ENCODE measurements around the gene HOXC11. TPM values are rescaled to one million over a fixed set of nuclear protein-coding genes. Genes with fewer than 3 reads are reported as not detected.
A peak's percentile ranks its signal among the peaks of the same experiment; 100 is the strongest.

Gene HOXC11
- total RNA-seq, 1 experiment from 2014 or later: not detected

DNA sequence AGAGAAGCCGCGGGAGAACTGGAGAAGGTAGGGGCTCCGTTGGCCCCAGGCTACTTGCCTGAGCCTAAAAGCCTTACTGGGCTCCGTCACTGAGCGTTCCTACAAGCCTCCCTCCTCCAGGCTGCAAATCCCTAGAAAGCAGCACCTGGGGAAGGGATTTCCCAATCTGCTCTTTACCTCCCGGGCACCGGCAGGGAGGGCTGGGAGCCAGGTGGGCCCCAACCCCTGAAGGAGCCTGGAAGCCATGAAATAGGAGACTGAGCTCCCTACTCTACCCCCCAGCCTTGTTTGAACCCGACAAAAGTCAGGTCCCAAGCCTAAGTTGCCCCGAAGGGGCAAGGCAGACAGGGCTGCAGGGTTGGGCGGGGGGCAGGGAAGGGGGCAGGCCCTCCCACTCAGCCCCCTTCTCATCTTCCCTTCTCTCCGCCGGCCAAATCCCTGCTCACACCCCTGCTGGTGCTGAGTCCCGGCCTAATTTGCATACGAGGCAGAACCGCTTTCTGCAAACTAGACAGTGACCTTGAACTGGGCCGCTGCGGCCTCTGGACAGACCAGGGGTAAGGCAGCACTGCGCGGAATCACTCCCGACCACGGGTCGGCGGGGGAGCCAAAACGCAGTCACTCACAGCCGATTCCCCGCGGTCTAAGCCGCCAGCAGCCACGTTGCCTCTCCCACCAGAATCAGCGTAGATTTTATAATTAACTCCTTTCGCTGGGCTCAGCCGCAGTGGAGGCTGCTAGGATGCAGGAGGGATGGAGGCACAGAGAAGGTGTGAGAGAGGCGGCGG is 21.9 kb upstream of the HOXC11 start:
- H3K36me3 ChIP-seq (replicated peaks; ENCODE audit: control insufficient read depth, insufficient read depth, low read length): no peaks in the 10 kb centered on the region
- no peak overlapping the region for H3K4me3 ChIP-seq (ENCODE audit: insufficient read depth, low read depth, low read length)
- peak; percentile 65 for DNase-seq
- peaks cover 100% of the 10 kb centered on the region for H3K27me3 ChIP-seq (ENCODE audit: control insufficient read depth, insufficient read depth, low read length)

- peak; percentile 80 for DNase-seq
- Histone ChIP-seq H3K27me3 (ENCODE audit: control insufficient read depth, insufficient read depth, low read length) (peaks cover 100% of the 10 kb centered on the region), H3K4me3 (ENCODE audit: insufficient read depth, low read depth, low read length) (no peak overlapping the region), H3K36me3 (replicated peaks; ENCODE audit: control insufficient read depth, insufficient read depth, low read length) (no peaks in the 10 kb centered on the region)
Observed at GRCh38 chr12:53951577-53952334, 21.2 kb upstream of the HOXC11 start.

- Histone ChIP-seq H3K36me3 (replicated peaks; ENCODE audit: control insufficient read depth, insufficient read depth, low read length) (no peaks in the 10 kb centered on the region), H3K27me3 (ENCODE audit: control insufficient read depth, insufficient read depth, low read length) (peaks cover 100% of the 10 kb centered on the region), H3K4me3 (ENCODE audit: insufficient read depth, low read depth, low read length) (no peak overlapping the region)
- DNase-seq: peak; percentile 82
Observed at GRCh38 chr12:53952335-53952694, 20.6 kb upstream of the HOXC11 start.

- peak; percentile 83 for DNase-seq
- no peak overlapping the region for H3K4me3 ChIP-seq (ENCODE audit: insufficient read depth, low read depth, low read length)
- H3K27me3 ChIP-seq (ENCODE audit: control insufficient read depth, insufficient read depth, low read length): peaks cover 100% of the 10 kb centered on the region
- no peaks in the 10 kb centered on the region for H3K36me3 ChIP-seq (replicated peaks; ENCODE audit: control insufficient read depth, insufficient read depth, low read length)
Observed at GRCh38 chr12:53952871-53953734, 19.8 kb upstream of the HOXC11 start.

GRCh38 chr12:53953831-53954693 is 18.9 kb upstream of the HOXC11 start:
- Histone ChIP-seq H3K4me3 (ENCODE audit: insufficient read depth, low read depth, low read length) (no peak overlapping the region), H3K36me3 (replicated peaks; ENCODE audit: control insufficient read depth, insufficient read depth, low read length) (no peaks in the 10 kb centered on the region), H3K27me3 (ENCODE audit: control insufficient read depth, insufficient read depth, low read length) (peaks cover 100% of the 10 kb centered on the region)
- no peak for DNase-seq

DNA sequence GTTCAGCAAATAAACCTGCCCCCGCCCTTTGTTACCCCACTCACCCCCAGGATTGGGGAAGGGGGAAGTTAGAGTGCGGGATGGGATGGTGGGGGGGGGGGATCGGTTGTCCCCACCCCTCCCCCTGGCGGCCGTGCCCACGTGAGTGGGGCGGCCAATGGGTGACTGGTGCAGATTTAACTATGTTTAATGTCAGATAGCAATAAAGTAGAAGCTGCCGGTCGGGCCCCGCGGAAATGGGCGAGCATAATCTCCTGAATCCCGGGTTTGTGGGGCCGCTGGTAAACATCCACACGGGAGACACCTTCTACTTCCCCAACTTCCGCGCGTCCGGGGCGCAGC is 18.3 kb upstream of the HOXC11 start, which contains the start of gene HOXC12:
Gene HOXC12, plus strand, starts transcription at position 210 of the 342 bp plus-strand sequence. Its CDS starts 27 bp downstream, at position 237.
- Histone ChIP-seq H3K27me3 (ENCODE audit: control insufficient read depth, insufficient read depth, low read length) (peaks cover 100% of the 10 kb centered on the region), H3K4me3 (ENCODE audit: insufficient read depth, low read depth, low read length) (no peak within 1 kb of the TSS), H3K36me3 (replicated peaks; ENCODE audit: control insufficient read depth, insufficient read depth, low read length) (no peaks in the 10 kb centered on the region)
- peak; percentile 77 for DNase-seq

DNA sequence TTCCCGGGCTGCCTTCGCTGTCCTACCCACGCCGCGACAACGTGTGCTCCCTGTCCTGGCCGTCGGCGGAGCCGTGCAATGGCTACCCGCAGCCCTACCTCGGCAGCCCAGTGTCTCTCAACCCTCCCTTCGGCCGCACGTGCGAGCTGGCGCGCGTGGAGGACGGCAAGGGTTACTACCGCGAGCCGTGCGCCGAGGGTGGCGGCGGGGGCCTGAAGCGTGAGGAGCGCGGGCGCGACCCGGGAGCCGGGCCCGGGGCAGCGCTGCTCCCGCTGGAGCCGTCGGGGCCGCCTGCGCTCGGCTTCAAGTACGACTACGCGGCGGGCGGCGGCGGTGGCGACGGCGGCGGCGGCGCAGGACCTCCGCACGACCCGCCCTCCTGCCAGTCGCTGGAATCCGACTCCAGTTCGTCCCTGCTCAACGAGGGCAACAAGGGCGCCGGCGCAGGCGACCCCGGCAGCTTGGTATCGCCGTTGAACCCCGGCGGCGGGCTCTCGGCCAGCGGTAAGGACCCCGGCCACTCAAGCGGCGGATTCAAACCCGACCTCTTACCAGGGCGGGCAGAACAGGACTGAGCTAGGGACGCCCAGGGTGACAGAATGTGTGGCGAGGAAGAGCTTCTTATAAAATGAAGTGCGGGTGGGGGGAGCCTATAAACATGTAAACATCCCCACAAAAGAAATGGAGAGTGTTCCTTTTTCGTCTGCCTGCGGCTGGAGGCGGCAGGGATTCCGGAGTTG is 17.7 kb upstream of the HOXC11 start:
- DNase-seq: peak; percentile 77
- Histone ChIP-seq H3K4me3 (ENCODE audit: insufficient read depth, low read depth, low read length) (no peak overlapping the region), H3K27me3 (ENCODE audit: control insufficient read depth, insufficient read depth, low read length) (peaks cover 100% of the 10 kb centered on the region), H3K36me3 (replicated peaks; ENCODE audit: control insufficient read depth, insufficient read depth, low read length) (no peaks in the 10 kb centered on the region)

DNA sequence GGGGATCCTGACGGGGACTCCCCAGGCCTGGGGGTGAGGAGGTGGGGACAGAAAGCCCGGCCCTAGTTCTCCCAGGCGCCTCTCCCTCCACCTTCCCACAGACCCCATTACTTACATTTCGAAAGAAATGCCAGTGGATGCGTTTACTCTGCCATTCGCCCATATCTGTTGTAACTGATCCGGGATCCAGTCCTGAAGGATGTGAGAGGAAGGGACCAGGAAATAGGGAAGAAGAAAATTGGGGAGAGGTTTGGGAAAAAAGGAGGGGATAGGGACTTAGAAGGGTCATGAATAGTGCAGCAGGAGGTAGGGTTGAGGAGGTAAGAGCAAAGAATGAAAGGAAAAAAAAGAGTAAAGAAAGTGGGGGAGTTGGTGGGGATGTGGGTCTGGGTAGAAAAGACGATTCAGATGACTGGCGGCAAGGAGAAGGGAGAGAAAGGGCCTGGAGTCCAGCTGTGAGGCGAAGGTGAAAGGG is 17.1 kb upstream of the HOXC11 start:
- Histone ChIP-seq H3K36me3 (replicated peaks; ENCODE audit: control insufficient read depth, insufficient read depth, low read length) (no peaks in the 10 kb centered on the region), H3K27me3 (ENCODE audit: control insufficient read depth, insufficient read depth, low read length) (peaks cover 100% of the 10 kb centered on the region), H3K4me3 (ENCODE audit: insufficient read depth, low read depth, low read length) (no peak overlapping the region)
- DNase-seq: no peak

DNA sequence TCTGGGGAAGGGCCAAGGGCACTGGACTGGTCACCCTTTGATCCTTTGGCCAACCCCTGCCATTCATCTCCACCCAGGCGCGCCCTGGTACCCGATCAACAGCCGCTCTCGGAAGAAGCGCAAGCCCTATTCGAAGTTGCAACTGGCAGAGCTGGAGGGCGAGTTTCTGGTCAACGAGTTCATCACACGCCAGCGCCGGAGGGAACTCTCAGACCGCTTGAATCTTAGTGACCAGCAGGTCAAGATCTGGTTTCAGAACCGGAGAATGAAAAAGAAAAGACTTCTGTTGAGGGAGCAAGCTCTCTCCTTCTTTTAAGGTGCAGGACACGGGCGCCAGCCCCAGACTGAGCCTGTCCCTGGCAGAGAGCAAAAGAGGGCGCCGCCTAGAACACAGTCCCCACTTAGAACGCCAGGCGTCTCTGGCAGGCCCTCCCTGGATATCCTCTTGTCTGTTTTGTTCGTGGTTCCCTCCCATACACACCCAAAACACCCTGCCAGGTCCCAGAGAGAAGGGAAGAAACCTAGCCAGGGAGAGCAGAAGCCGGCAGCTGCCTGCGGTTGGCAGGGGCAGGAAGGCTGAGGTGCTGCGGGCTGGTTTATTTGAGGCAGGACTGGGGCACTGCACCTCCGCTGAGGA is 16.6 kb upstream of the HOXC11 start:
- Histone ChIP-seq H3K27me3 (ENCODE audit: control insufficient read depth, insufficient read depth, low read length) (peaks cover 100% of the 10 kb centered on the region), H3K36me3 (replicated peaks; ENCODE audit: control insufficient read depth, insufficient read depth, low read length) (no peaks in the 10 kb centered on the region), H3K4me3 (ENCODE audit: insufficient read depth, low read depth, low read length) (no peak overlapping the region)
- DNase-seq: no peak

DNA sequence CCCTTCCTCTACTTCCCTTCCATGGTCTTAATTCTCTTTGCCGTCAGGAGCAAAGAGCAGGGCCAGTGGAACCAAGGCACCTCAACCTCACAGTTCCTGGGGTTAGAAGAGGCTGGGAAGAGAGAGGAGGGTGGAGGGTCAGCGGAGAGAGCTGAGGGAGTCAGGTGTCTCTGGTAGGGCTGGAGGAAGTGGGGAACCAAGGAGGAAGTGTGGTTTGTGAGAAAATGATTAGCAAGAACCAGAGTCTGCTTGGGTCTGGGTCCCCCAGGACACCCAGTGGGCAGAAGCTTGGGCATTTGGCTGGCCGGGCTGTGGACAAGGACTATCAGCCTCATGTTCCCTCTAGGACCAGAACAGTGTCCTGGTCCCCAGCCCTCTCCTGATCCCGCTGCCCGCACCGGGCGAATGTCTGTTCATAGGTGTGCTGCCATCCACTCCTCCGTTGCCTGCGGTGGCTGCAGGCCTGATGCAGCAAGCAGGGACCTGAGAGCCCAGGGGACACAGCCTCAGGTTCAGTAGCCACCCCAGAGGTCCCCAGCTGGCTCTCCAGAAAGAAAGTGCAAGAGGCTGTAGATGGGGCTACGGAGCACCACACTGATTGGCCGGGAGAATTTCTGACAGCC is 15.9 kb upstream of the HOXC11 start:
- Histone ChIP-seq H3K27me3 (ENCODE audit: control insufficient read depth, insufficient read depth, low read length) (peaks cover 100% of the 10 kb centered on the region), H3K36me3 (replicated peaks; ENCODE audit: control insufficient read depth, insufficient read depth, low read length) (no peaks in the 10 kb centered on the region), H3K4me3 (ENCODE audit: insufficient read depth, low read depth, low read length) (no peak overlapping the region)
- DNase-seq: no peak

DNA sequence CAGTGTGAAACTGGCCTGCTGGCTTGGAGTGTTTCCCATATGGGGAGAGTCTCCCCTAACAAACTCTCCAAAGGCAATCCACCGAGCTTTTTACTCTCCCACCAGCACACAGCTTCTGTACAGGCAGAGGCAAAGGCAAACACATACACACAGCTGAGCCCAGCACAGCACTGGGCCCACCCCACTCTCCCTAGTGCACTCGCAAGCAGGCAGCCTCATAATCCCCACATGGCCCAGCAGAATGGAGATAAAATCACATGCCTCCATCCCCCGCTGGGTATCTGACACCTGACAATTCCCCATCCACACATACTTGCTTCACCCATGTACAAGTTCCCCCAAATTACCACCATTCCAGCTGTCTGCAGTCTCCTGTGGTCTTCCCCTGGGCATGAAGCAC is 14.8 kb upstream of the HOXC11 start:
- H3K27me3 ChIP-seq (ENCODE audit: control insufficient read depth, insufficient read depth, low read length): peaks cover 100% of the 10 kb centered on the region
- DNase-seq: no peak
- H3K36me3 ChIP-seq (replicated peaks; ENCODE audit: control insufficient read depth, insufficient read depth, low read length): no peaks in the 10 kb centered on the region
- no peak overlapping the region for H3K4me3 ChIP-seq (ENCODE audit: insufficient read depth, low read depth, low read length)

GRCh38 chr12:53959314-53959713 is 13.6 kb upstream of the HOXC11 start:
- no peak for DNase-seq
- no peaks in the 10 kb centered on the region for H3K36me3 ChIP-seq (replicated peaks; ENCODE audit: control insufficient read depth, insufficient read depth, low read length)
- no peak overlapping the region for H3K4me3 ChIP-seq (ENCODE audit: insufficient read depth, low read depth, low read length)
- H3K27me3 ChIP-seq (ENCODE audit: control insufficient read depth, insufficient read depth, low read length): peaks cover 100% of the 10 kb centered on the region
